ENCODE results near the gene INTS1. TPM values are rescaled to one million over a fixed set of nuclear protein-coding genes. Genes with fewer than 3 reads are reported as not detected.

Gene INTS1
- total RNA-seq, 2 experiments from 2014 or later, result 86.4 to 92.5 TPM

- Mint-ChIP-seq H3K36me3 (peaks cover 2% of the 10 kb centered on the region), H3K27me3 (no peaks in the 10 kb centered on the region), H3K4me1 (ENCODE audit: low read depth) (peaks cover 3% of the 10 kb centered on the region), H3K27ac (no peak overlapping the region), H3K4me3 (no peak overlapping the region), H3K9me3 (no peaks in the 10 kb centered on the region)
- DNase-seq, result peak; percentile 91
- intact Hi-C loops (cut with micrococcal nuclease), result loop anchor here (1.0 kb wide), 1 partner anchor 57 kb away; no protein-coding TSS in a partner anchor
- ChIA-PET CTCF (interaction anchor here (0.6 to 1.8 kb wide), 29 partner anchors 8 to 900 kb away, joined by 3 to 12 read pairs (median 3); partner anchors contain the start of gene TMEM184A), POLR2A (no interaction called here)
These were observed 30.2 kb downstream of the INTS1 start for GRCh38 chr7:1473864-1474512.

- H3K4me1 Mint-ChIP-seq (ENCODE audit: low read depth), result peaks cover 3% of the 10 kb centered on the region
- H3K9me3 Mint-ChIP-seq, result no peaks in the 10 kb centered on the region
- H3K36me3 Mint-ChIP-seq, result peaks cover 2% of the 10 kb centered on the region
- no peak for DNase-seq
- CTCF ChIA-PET, result no interaction called here
- H3K27me3 Mint-ChIP-seq, result no peaks in the 10 kb centered on the region
- intact Hi-C loops (cut with micrococcal nuclease), result no loop called here
- H3K27ac Mint-ChIP-seq, result no peak overlapping the region
- H3K4me3 Mint-ChIP-seq, result no peak overlapping the region
- POLR2A ChIA-PET, result no interaction called here
These were observed 33.3 kb downstream of the INTS1 start for GRCh38 chr7:1470901-1471300.

- Mint-ChIP-seq H3K9me3 (no peaks in the 10 kb centered on the region), H3K36me3 (no peaks in the 10 kb centered on the region), H3K4me1 (ENCODE audit: low read depth) (no peaks in the 10 kb centered on the region), H3K4me3 (no peak overlapping the region), H3K27ac (no peak overlapping the region), H3K27me3 (no peaks in the 10 kb centered on the region)
- POLR2A ChIA-PET, result interaction anchor here (0.6 kb wide), 1 partner anchor 914 kb away, joined by 5 read pairs; no protein-coding TSS in a partner anchor
- no peak for DNase-seq
- CTCF ChIA-PET, result no interaction called here
- intact Hi-C loops (cut with micrococcal nuclease), result no loop called here
These were observed 35.4 kb downstream of the INTS1 start for GRCh38 chr7:1468643-1469298.

DNA sequence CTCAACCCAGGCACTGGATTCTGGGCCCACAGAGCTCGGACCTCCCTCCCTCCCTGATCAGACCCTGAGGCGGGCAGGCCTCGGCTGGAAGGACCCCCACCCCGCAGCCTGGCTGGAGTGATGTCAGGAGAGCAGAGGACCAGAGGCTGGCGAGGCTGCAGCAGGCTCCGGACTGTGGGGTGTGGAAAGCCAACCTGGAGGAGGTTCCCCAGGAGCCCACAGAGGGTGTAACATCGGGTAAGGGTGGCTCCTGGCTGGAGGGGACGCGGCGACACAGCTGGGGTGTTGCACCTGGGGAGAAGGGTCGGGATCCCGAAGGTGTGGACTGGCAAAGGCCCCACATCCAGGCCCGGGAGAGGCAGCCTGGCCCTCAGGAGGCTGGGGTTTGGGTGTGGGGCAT lies 36.0 kb downstream of the INTS1 start:
- no peaks in the 10 kb centered on the region for H3K36me3 Mint-ChIP-seq
- intact Hi-C loops (cut with micrococcal nuclease), result no loop called here
- H3K27me3 Mint-ChIP-seq, result no peaks in the 10 kb centered on the region
- H3K27ac Mint-ChIP-seq, result no peak overlapping the region
- ChIA-PET CTCF (no interaction called here), POLR2A (interaction anchor here (0.6 kb wide), 1 partner anchor 915 kb away, joined by 5 read pairs; no protein-coding TSS in a partner anchor)
- no peaks in the 10 kb centered on the region for H3K9me3 Mint-ChIP-seq
- no peak overlapping the region for H3K4me3 Mint-ChIP-seq
- DNase-seq, result no peak
- H3K4me1 Mint-ChIP-seq (ENCODE audit: low read depth), result no peaks in the 10 kb centered on the region

- H3K27ac Mint-ChIP-seq, result no peak overlapping the region
- no peaks in the 10 kb centered on the region for H3K36me3 Mint-ChIP-seq
- intact Hi-C loops (cut with micrococcal nuclease), result no loop called here
- peaks cover 1% of the 10 kb centered on the region for H3K4me1 Mint-ChIP-seq (ENCODE audit: low read depth)
- ChIA-PET POLR2A (no interaction called here), CTCF (no interaction called here)
- DNase-seq, result no peak
- no peaks in the 10 kb centered on the region for H3K9me3 Mint-ChIP-seq
- no peaks in the 10 kb centered on the region for H3K27me3 Mint-ChIP-seq
- H3K4me3 Mint-ChIP-seq, result no peak overlapping the region
These were observed 37.5 kb downstream of the INTS1 start for GRCh38 chr7:1466524-1467271.

DNA sequence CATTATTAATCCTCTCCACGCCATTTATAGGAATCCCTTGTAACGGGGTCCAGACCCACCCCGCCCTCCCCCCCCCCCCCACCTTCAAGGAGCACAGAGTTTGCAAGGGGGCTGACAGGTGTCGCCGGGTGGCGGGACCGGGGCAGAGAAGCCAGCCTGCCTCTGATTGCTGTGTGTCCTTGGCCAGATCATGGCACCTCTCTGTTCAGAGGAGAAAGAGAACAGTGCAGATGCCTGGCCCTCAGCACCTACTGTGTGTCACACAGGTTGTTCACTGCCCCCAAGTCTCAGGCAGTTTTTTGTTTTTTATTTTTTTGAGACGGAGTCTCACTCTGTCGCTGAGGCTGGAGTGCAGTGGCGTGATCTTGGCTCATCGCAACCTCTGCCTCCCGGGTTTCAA lies 39.5 kb downstream of the INTS1 start:
- peaks cover 5% of the 10 kb centered on the region for H3K4me1 Mint-ChIP-seq (ENCODE audit: low read depth)
- CTCF ChIA-PET, result interaction anchor here (1.4 kb wide), 1 partner anchor 10 kb away, joined by 3 read pairs; no protein-coding TSS in a partner anchor
- POLR2A ChIA-PET, result no interaction called here
- H3K27me3 Mint-ChIP-seq, result no peaks in the 10 kb centered on the region
- no peaks in the 10 kb centered on the region for H3K36me3 Mint-ChIP-seq
- no peaks in the 10 kb centered on the region for H3K9me3 Mint-ChIP-seq
- intact Hi-C loops (cut with micrococcal nuclease), result loop anchor here (5.0 kb wide), 1 partner anchor 38 kb away; the partner anchor contains the start of gene INTS1
- no peak overlapping the region for H3K4me3 Mint-ChIP-seq
- DNase-seq, result no peak
- no peak overlapping the region for H3K27ac Mint-ChIP-seq

- Mint-ChIP-seq H3K9me3 (no peaks in the 10 kb centered on the region), H3K27me3 (no peaks in the 10 kb centered on the region), H3K4me1 (ENCODE audit: low read depth) (peaks cover 5% of the 10 kb centered on the region), H3K36me3 (no peaks in the 10 kb centered on the region), H3K4me3 (no peak overlapping the region), H3K27ac (no peak overlapping the region)
- DNase-seq, result no peak
- intact Hi-C loops (cut with micrococcal nuclease), result loop anchor here (5.0 kb wide), 1 partner anchor 39 kb away; the partner anchor contains the start of gene INTS1
- ChIA-PET POLR2A (no interaction called here), CTCF (interaction anchor here (1.9 kb wide), 1 partner anchor 11 kb away, joined by 12 read pairs; no protein-coding TSS in a partner anchor)
These were observed 40.4 kb downstream of the INTS1 start for GRCh38 chr7:1463676-1464223.

- POLR2A ChIA-PET, result no interaction called here
- no peak overlapping the region for H3K4me3 Mint-ChIP-seq
- H3K27me3 Mint-ChIP-seq, result no peaks in the 10 kb centered on the region
- H3K27ac Mint-ChIP-seq, result no peak overlapping the region
- H3K9me3 Mint-ChIP-seq, result no peaks in the 10 kb centered on the region
- intact Hi-C loops (cut with micrococcal nuclease), result loop anchor here (5.0 kb wide), 1 partner anchor 40 kb away; the partner anchor contains the start of gene INTS1
- H3K4me1 Mint-ChIP-seq (ENCODE audit: low read depth), result peaks cover 9% of the 10 kb centered on the region
- DNase-seq, result no peak
- no peaks in the 10 kb centered on the region for H3K36me3 Mint-ChIP-seq
- CTCF ChIA-PET, result interaction anchor here (1.9 to 2.3 kb wide), 2 partner anchors 12 kb away, joined by 9 to 12 read pairs; no protein-coding TSS in a partner anchor
These were observed 42.4 kb downstream of the INTS1 start for GRCh38 chr7:1461646-1462375.

GRCh38 chr7:1460821-1461645 lies 43.2 kb downstream of the INTS1 start:
- intact Hi-C loops (cut with micrococcal nuclease), result loop anchor here (5.0 kb wide), 1 partner anchor 41 kb away; the partner anchor contains the start of gene INTS1
- ChIA-PET POLR2A (no interaction called here), CTCF (interaction anchor here (1.1 to 2.3 kb wide), 3 partner anchors 13 to 278 kb away, joined by 3 to 9 read pairs (median 3); no protein-coding TSS in a partner anchor)

DNA sequence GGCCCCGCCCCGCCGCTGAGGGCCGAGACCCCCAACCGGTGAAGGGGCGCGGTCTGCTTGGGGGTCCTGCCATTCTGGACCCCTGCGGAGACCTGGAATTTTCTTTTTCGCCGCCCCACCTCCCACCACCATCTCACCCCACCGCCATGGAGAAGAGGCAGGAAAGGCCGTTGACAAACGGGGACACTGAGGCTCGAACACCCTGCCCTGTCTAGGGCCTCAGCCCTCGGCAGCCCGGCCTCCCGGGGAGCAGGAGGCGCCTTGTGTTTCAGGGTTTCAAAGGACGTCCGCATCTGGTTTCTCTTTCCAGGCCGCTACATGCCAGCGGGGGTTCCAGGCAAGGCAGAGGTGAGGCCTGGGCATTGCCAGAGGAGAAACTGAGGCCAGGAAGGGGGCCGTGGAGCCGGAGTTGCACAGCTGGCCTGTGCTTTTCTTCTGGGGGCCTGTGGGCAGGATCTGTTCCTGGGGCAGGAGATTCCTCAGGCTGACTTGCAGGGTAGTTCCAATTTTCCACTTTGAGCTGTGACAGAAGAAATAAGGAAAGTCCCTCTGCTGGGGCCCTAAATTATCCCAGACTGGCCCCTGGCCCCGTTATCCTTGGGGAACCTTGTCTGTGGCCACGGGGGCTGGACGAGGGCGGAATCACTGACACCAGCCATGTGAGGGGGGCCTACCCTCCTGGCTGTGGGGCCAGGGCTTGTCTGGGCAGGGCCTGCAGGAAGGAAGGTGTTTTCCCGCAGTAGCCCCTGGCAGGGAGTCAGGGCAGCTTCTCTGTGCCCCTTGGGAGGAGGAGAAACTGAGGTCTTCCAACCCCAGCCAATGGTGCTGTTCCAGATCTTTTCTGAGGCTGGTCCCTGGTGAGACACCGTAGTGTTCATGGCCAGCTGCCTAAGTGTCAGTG lies 44.0 kb downstream of the INTS1 start:
- ChIA-PET CTCF (interaction anchor here (1.1 to 2.3 kb wide), 3 partner anchors 14 to 277 kb away, joined by 3 to 9 read pairs (median 3); no protein-coding TSS in a partner anchor), POLR2A (no interaction called here)
- intact Hi-C loops (cut with micrococcal nuclease), result loop anchor here (1.0 to 5.0 kb wide), 4 partner anchors 42 to 72 kb away; partner anchors contain the start of genes INTS1 and MAFK
- peak; percentile 22 for DNase-seq
- Mint-ChIP-seq H3K9me3 (no peaks in the 10 kb centered on the region), H3K4me3 (peak overlapping the region; percentile 57), H3K4me1 (ENCODE audit: low read depth) (peaks cover 9% of the 10 kb centered on the region), H3K27ac (no peak overlapping the region), H3K27me3 (no peaks in the 10 kb centered on the region), H3K36me3 (no peaks in the 10 kb centered on the region)

More at GRCh38 chr7:1460821-1461645, 43.2 kb downstream of the INTS1 start:
- no peak for DNase-seq
- H3K36me3 Mint-ChIP-seq, result no peaks in the 10 kb centered on the region
- H3K27me3 Mint-ChIP-seq, result no peaks in the 10 kb centered on the region
- H3K4me3 Mint-ChIP-seq, result no peak overlapping the region
- H3K9me3 Mint-ChIP-seq, result no peaks in the 10 kb centered on the region
- no peak overlapping the region for H3K27ac Mint-ChIP-seq
- H3K4me1 Mint-ChIP-seq (ENCODE audit: low read depth), result peaks cover 9% of the 10 kb centered on the region

Measured in activated CD4-positive, alpha-beta memory T cell treated with anti-CD3 and anti-CD28 coated beads for 36 hours (primary cell).